Hepatic stellate cell (primary cell): ENCODE results near the gene TMEM266.

Experiments used
- DNase-seq: peaks from one replicate; pipeline ENCODE4 v3.0.0; 2011; ENCODE audit warnings: low spot score

The TMEM266 gene

DNA sequence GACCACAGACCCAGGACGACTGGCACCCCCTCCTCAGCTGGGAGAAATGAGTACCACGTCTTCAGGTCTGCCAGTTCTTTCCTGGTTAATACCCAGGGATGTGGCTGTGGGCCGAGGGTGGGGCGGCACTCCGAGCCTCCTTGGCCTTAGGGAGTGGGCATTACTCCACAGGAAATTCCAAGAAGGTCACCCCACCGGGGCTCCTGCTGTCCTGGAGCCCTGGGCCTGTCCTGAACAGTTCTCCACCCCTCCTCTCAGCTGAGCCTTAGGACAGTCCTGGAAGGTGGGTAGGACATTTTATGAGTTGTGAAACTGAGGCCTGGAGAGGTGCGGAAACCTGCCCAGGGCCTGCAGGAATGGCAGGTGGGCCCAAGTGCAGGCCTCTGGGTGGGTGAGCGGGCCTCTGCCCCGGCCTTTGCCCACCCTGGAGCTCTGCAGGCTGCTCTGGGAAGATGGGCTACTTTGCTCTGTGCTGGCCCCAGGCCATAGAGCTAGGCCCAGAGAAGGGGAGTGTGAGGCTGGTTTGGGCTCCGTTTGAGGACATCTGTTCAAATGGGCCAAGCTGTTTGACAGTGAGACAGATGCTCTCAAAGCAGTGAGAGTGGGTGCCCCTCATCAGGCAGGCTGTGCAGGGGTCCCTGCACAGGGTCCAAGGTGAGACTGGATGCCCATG lies 103.1 kb downstream of the TMEM266 start:
- DNase-seq: no peak

DNA sequence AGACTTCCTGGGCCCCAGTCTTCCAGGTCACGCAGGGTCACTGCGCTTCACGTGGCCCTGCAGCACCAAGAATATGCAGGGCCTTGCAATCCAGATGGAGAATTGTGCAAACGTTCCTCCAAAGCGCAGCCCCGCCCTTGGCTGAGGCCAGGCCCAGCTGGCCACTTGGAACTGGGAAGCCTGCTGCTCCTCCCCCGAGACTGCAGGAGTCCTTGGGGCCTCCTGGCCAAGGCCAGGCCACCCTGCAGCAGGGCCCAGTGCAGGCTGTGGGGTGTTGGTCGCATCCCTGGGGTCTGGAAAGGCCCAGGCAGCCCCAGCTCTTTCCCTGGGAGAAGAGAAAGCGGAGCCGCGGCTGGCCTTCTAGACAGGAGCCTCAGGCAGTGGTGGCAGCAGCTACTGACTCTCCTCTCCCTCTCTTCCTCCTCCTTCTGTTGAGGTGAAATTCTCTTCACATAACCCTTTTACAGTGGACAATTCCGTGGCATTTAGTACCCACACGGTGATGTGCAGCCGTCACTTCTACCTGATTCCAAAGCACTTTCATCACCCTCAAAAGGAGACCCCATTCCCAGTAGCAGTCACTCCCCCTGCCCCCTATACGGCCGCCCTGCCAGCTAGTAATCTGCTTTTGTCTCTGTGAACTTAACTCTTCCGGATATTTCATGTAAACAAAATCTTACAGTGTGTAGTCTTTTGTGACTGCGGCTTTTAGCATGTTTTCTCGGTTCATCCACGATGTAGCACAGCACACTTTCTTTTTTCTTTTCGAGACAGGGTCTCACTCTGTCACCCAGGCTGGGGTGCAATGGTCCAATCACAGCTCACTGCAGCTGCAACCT lies 103.9 kb downstream of the TMEM266 start:
- peak; percentile 53 for DNase-seq

DNA sequence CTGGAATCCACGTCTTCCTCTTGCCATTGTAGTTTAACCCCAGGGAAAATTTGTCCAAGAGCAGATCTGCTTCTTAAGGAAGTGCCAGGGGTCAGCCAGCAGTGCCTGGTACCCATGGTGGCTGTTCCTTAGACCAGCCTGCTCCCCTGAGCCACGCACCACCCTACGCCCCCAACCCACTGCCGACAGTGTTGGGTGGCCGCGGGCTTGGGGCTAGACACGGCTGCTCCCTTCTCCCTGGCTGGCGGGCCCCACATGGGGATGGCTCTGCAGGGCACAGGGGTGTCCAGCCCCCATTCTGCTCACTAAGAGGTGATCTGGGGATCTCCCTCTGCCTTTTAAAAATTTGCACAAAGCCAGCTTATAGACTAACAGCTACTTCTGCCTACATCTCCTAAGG lies 104.8 kb downstream of the TMEM266 start:
- no peak for DNase-seq

DNA sequence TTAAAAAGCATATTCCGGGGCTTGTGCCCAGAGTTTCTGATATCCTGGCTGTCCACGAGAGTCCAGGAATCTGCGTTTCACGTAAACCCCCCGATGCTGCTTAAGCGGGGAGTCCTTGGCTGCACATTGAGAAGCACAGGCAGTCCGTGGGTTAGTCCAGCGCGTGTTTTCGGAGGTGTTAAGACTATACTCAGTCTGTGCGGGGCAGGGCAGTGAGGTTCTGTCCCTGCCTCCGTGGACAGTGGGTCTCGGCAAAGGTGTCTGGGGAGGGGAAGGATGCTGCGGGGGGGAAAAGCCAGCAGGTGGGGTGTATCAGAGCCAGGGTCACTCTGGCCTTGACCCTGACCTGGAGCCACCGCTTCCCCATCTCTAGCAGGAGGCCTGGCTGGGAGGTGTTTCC lies 106.2 kb downstream of the TMEM266 start:
- no peak for DNase-seq

DNA sequence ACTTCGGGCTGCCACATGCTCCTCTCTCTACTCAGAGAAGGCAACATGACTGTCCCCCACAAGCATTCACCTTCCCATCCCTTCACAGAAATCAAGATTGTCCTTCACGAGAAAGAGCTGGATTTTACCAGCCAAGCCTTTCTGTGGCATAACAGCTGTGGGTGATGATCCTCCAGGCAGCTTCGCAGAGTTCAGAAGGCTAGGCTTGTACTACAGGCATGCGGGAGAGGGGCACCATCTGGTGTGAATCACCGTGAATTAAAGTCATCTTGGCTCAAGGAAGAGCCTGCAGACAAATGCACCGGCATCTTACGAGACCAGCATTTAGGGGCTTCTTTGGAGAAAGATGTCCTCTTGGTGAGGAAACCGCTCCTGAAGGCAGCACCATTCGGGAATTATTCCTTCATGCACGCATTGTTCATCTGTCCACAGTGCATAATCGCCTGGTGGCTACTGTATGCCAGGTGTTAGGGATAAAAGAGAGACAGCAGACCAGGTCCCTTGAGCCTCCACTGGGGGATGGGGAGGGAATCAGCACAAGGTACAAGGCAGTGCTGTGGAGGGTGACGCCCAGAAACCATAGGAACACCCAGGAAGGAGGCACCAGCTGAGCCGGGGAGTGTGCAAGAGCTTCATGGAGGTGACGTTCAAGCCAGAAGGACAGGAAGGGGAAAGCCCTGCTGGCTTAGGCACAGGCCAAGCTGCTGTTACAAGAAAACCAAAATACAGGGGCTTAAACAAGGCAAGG lies 108.6 kb downstream of the TMEM266 start:
- DNase-seq: no peak

DNA sequence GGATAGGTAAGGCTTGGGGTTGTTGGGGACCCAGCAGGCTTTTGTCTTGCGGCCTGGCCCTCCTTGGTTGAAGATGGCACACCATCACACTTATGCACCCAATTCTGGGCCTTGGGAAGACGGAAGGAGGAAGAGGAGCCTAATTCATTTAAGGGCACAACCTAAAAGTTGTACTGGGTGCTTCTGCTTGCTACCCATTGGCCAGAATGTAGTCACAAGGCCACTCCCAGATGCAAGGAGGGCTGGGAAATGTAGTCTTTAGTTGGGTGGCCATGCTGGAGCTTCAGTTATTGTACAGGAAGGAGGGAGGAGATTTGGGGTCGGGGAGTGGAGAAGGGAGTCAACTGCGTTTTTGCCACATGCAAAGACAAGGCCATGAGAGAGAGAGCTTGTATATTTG lies 109.2 kb downstream of the TMEM266 start:
- DNase-seq: no peak

DNA sequence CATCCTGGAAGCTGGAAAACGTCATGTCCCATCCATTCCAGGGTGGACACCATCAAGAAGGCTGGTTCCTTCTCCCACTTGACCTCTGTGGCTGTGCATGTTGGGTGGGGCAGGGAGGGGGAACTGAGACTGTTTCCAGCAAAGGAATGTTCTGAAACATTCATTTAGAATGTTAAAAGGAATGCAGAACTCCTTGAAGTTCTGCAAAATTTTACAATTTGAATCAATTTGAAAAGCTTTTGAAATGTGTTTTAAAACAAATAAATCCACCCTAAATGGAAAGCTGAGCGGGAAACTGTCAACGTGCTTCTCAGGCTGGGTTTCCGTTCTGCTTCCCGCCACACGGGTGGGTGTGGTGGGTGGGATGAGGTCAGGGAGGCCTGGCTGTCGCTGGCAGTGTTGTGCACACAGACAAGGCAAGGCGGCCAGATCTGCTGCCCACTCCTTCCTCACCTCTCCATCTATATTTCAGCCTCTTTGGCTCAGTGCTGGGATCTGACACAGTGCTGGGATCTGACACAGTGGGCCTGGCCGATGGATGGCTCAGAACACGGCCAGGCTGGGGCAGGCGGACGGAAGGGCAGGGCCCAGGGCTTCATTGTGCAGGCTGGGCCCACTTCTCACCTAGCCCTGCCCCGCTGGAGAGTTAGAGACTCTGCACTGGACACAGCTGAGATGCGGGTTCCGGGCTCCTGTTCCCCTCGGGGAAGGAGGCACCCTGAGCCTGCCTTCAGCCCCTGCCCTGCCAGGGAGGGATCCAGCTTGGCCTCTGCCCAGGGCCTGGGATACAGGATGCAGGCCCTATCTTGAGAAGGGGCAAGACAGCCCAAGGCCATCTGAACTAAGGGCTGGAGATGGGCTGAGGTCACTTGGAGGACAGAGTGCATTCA lies 110.4 kb downstream of the TMEM266 start:
- peak; percentile 50 for DNase-seq

DNA sequence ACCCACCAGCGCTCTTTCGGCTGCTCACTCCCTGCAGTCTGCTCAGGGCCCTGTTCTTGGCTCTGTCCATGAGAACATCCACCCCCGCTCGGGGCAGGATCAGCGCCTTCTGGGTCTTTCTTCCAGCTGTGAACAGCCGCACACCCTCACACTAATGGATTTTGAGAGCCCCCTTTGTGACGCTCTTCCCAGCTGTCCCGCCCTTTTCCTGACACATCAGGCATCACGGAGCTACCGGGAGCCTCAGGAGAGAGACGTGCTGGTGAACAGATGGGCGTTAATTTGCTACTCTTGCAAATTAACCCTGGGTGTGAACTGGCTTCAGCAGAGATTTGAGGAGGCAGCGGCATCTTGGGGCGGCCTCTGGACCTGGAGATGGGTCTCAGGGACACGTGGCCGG lies 113.0 kb downstream of the TMEM266 start:
- no peak for DNase-seq

DNA sequence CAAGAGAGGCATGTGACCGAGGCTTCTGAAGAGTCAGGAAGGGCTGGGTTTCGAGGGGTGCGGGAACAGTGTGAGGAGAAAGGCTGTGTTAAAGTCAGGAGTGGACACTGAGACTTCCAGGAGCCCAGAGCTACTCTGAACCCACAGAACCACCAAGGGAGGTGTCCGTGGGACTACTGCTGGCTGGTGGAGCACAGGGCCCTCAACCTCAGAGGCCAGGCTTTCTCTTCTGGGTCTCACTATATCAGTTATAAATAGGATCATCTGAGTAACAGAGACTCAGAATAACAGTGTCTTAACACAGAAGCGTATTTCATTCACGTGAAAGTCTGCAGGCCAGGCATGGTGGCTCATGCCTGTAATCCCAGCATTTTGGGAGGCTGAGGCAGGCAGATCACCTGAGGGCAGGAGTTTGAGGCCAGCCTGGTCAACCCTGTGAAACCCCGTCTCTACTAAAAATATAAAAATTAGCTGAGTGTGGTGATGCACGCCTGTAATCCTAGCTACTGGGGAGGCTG lies 113.6 kb downstream of the TMEM266 start:
- DNase-seq: no peak

DNA sequence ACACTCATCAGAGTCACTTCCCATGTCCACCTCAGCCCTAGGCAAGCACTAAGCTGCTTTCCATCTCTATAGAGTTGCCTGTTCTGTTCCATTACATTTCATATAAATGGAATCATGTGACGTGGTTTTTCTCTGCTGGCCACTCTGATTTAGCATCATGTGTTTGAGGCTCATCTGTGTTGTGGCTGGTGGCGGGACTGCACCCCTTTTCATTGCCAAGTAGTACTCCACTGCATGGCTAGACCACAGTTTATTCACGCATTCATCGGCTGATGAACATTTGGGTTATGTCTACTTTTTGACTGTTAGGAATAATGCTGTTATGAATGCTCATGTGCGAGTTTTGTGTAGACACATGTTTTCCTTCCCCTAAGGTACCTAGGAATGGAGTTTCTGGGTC lies 114.9 kb downstream of the TMEM266 start:
- no peak for DNase-seq

DNA sequence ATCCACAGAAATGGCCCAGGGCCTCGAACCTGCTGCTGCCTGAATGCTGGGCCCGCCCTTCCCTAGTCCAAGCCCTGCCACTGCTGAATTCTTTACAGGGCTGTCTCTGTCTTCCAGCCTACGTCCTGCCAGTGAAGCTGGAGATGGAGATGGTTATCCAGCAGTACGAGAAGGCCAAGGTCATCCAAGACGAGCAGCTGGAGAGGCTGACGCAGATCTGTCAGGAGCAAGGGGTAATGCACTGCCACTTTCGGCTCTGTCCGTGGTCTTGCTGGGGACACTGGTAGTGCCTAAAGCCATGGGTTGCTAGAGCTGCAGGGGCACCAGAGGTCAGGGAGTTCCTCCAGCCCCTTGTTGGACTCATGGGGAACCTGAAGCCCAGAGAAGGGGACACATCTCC lies 115.7 kb downstream of the TMEM266 start:
- DNase-seq: no peak

DNA sequence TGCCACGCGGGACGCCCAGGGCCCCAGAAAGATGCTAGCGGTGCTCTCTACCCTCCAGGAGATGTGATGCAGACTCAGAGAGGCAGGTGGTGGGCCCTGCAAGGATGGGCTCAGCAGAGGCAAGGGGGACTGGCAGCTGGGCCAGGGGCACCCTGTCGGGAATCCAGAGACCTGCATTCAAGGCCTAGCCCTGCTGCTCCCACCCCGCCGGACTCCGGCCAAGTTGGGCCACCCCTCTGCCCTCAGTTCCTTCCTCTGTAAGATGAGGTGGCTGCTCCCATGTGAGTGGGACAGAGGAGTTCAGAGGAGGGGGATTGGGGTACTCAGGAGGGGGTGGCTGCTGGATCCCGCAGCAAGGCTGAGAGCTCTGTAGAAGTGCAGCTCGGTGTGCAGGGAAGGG lies 116.3 kb downstream of the TMEM266 start:
- no peak for DNase-seq

DNA sequence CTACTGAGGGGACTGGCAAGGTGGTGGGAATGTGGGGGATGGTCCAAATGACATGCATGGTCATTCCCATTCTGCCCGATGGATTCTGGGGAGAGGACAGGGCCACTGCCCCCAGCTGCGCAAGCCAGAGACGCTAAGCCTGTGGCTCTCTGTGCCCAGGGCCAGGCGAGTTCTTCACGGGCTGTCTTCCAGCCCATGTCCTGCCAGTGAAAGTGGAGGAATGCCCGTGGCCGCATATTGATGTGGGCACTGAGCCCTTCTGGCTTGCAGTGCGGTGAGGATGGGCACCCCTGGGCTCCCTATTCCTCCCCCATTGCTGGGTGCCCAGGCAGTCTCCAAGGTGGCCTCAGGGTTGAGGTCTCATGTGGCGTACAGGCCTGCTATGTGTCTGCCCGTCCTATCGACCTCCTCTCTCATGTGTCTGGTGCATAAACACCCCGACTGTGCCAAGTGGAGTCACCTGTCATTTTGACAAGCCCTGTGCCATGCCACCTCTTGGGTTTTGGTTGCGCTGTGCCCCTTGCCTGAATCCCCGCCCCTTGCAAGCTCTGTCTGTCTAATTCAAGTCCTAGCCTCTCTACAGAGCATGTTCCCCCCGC lies 116.8 kb downstream of the TMEM266 start:
- DNase-seq: no peak

DNA sequence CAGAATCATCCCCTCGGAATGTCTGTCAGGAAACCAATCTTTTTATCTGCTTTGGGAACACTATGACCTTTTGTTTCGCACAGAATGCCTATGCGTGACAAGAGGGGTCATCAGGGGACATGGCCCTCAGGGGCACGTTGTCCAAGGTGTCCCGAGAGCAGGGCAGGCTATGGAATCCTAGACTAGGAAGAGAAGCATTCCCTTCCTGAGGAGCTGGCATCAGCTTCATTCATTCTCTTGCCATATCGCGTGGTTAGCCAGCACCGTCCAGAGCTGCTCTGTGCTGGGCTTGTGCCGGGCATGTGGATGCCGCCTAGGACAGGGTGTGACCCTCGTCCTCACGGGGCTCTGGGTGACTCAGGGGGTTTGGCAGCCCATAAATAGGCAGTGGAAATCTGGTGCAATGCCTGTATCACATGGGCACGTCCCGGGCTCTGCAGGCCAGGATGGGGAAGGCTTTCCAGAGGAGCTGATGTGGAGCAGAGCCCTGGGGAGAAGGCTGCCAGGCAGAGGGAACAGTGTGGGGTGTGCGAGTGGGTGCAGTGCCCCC lies 117.8 kb downstream of the TMEM266 start:
- peak; percentile 69 for DNase-seq

DNA sequence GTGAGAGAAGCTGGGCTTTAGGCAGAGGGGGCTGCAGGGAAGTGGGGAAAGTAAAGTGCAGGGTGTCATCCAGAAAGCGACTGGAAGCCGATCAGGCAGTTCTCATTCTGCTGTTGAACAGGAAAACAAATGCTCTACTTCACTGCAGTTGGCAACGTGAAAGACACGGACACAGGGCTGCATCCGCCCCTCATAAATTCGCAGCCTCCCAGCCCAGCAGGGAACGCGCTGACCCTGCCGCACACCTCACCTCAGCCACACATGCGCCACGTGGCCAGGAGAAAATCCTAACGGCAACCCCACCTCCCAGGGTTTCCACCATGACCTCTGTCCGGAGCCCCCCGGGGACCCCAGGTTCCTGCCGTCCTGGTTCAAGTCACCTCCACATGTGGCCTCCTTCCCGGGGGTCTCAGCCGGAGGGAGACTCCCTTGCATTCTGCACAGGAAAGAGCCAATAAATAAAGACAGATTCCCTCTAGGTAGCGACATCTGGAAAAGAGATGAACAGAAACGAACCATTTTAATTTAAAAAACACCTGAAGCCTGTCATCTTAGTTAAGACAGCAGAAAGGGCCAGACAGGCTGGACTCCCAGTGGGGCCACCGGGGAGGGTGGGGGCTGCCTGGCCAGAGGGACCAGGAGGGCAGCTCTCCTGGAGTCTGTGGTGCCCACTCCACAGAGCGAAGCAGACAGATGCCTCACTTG lies 118.7 kb downstream of the TMEM266 start:
- DNase-seq: no peak

DNA sequence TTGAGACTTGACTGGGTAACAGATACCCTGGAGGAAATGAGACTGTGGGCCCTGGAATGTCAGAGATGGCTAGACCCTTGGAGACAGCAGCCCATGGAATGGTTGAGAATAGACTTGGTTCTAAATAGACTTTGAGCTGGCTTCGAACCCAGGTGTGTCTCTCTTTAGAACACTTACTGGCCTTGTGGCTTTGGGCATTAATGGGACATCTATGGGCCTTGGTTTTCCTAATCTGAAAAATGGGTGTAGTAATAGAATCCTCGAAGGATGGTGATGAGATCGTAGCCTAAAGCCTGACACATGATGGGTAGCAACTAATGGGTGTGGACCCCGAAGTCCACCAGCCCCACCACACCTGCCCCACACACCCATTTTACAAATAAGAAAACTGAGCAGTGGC lies 119.2 kb downstream of the TMEM266 start:
- DNase-seq: no peak

DNA sequence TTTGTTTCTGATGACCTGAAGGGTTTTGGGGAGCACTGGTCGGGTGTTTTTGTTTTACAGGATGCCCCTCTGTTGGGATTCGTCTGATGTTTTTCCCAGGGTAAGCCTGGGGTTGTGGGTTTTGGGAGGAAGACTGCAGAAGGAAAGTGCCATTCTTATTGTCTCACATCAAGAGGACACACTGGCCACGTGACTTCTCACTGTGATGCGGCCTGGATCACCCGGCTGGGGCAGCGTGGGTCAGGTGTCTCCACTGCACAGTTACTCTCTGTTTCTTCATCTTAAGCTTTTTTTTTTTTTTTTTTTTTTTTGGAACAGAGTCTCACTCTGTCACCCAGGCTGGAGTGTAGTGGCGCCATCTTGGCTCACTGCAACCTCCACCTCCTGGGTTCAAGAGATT lies 120.5 kb downstream of the TMEM266 start:
- no peak for DNase-seq

DNA sequence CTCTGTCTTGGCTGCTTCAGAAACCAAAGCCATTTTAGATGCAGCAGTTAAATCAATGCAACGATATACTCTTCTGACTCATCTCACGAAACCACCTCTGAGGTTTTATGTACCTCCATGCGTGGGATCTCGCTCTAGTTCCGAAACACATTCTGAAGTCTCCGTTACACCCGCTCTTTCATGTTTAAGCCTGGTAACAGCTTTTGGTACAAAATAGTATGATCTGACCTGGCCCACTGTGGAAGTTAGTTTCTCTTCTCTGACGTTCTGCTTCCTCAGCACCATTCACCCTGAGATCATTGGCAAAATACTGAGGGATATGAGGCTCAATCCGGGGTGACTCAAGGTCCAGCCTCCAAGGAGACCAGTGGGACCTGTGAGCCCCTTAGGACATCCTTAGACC lies 121.9 kb downstream of the TMEM266 start:
- DNase-seq: no peak

DNA sequence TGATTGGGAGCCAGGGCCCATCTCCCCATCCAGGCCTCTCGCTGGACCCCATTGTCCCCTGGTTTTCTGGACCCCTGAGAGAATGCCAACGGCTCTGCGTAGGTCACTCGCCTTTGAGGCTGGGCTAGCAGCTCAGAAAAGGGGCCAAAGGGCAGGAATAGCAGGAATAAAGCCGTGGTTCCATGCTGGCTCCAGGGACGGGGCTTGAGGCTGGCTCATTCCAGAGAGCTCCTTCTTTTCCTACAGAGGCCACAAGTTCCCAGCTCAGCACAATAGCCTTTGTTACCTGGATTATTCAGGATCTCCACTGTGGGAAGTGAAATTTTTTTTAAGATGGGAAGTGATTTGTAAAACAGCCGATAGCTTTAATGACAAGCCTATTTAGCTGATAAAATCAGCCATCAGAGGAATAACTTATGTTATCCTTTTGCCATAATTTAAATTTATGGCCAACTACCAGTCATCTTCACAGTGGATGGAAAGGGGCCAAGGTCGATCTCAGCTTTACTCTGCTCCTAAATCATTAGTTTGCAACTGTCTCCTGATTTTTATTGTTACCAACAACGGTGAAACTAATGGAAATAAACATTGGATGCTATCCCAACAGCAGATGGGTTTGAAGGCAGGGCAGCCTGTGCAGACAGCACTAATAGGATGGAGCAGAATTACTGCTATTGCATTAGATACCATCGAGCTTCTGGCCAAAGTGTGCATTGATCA lies 124.3 kb downstream of the TMEM266 start:
- no peak for DNase-seq

DNA sequence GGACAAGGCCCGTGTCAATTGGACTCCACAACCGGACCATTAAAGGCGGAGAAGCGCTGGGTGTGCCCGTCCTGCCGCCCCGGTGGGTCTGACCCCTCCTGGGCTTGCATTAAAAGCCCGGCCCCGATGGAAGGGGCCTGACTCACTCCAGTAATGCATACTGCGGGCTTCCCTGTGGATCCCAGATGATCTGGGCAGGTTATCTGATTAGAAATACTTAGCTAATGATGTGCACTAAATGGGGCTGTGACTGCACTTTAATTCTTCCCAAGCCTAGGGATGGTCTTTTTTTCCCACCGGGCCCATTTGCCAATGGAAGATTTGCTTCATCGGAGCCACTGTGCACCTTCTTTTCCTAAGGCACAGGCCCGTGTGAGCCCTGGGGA lies 124.9 kb downstream of the TMEM266 start:
- no peak for DNase-seq
